ENCODE data around the gene LPCAT1.

The LPCAT1 gene

GRCh38 chr5:1421521-1422341, 102.0 kb downstream of the LPCAT1 start:
- no peak for DNase-seq (ENCODE audit: low spot score)

- peak; percentile 46 for DNase-seq (ENCODE audit: low spot score)
Measured at GRCh38 chr5:1420211-1421195, 103.3 kb downstream of the LPCAT1 start.

GRCh38 chr5:1419476-1420210, 104.1 kb downstream of the LPCAT1 start:
- DNase-seq (ENCODE audit: low spot score), result no peak

GRCh38 chr5:1418921-1419280, 104.9 kb downstream of the LPCAT1 start:
- no peak for DNase-seq (ENCODE audit: low spot score)

GRCh38 chr5:1418238-1418920, 105.4 kb downstream of the LPCAT1 start:
- DNase-seq (ENCODE audit: low spot score), result no peak

GRCh38 chr5:1417586-1418225, 106.1 kb downstream of the LPCAT1 start:
- DNase-seq (ENCODE audit: low spot score), result no peak

- no peak for DNase-seq (ENCODE audit: low spot score)
Measured at GRCh38 chr5:1416856-1417469, 106.8 kb downstream of the LPCAT1 start.

GRCh38 chr5:1415626-1416360, 108.0 kb downstream of the LPCAT1 start:
- DNase-seq (ENCODE audit: low spot score), result no peak

- DNase-seq (ENCODE audit: low spot score), result no peak
Measured at GRCh38 chr5:1415059-1415425, 108.7 kb downstream of the LPCAT1 start.

GRCh38 chr5:1414311-1415058, 109.3 kb downstream of the LPCAT1 start:
- DNase-seq (ENCODE audit: low spot score), result no peak

- no peak for DNase-seq (ENCODE audit: low spot score)
Measured at GRCh38 chr5:1413611-1414241, 110.0 kb downstream of the LPCAT1 start.

GRCh38 chr5:1413211-1413610, 110.5 kb downstream of the LPCAT1 start:
- DNase-seq (ENCODE audit: low spot score), result no peak

GRCh38 chr5:1412621-1413020, 111.1 kb downstream of the LPCAT1 start:
- DNase-seq (ENCODE audit: low spot score), result no peak

- no peak for DNase-seq (ENCODE audit: low spot score)
Measured at GRCh38 chr5:1412163-1412562, 111.6 kb downstream of the LPCAT1 start.

Measured in kidney tubule cell (primary cell).